HPDE6-E6E7 (cell line): ENCODE measurements around the gene MMP26.
A peak's percentile ranks its signal among the peaks of the same experiment; 100 is the strongest.

Source experiments
- DNase-seq: peaks from one replicate; pipeline ENCODE4 v3.0.0; 2011; ENCODE audit warnings: missing footprints; ENCODE audit errors: extremely low spot score

The MMP26 gene

DNA sequence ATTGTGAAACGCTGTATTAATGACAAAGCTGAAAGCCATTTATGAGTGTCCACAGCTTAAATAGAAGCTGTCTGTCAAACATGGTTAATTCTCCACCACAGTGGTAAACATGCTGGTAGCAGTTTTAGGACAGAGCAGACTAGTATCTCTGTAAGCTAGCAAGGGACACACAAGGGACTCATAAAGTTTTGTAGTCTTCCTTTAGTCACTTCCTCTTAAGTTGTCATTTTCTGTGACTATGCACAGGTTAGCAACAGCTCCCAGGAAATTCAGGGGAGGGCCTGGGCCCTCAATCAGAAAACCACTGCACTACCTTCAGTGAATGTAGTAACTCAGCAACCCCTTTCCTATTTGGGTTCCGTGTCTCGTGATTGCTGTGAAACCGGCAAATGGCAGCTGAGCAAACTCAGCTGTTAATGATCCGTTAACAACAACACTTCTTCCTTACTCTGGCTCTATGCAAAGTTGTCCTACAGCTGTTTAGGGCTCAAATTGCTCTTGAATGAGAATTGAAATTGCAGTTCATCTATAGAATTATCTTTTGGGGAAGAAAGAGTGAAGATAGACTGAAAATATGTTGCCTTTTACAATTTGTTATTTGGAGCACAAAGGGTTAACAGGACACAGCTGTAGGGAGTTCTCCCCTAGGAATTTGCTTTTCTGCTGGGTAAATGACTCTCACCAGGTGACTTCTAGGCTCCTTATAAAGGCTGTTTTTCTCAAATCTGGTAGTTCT, at the start of gene MMP26:
MMP26 (plus strand) TSS at position 731 of the 736 bp plus-strand sequence.
- no peak for DNase-seq

DNA sequence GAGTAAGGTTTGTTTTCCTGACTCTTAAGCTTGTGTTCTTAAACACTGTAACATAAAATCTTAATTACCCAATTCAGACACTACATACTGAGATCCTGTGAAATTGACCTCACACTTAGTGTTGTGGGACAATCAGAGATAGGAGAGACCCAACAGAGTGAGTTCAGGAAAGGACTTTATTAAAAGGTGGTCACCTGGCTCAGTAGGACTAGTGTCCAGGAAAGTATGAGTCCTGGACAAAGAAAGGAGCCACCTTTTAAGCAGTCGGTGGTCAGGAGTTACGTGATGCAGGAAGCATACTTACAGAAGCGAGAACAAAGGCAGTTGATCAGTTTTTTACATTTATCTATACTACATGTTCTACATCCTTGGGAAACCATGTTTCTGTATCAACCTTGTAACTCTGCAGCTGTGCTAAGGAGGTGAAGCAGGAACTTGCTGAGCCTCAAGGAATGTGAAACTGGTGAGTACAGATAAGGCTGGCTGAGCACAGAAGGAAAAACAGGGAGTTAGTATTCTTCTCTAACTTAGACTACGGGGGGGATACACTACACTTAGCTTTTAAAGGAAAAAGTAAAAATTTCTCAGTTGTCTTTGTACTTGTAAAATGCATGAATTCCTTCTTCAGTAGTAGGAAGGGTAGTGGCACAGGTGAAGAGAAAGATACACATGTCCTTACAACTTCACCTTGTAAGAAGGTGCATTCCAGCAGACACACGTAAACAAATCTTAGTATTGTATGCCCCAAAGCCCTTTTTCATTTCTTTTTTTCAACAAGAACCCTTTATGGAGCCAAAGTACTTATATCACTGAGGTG, 45.7 kb upstream of the MMP26 start:
- DNase-seq: no peak

DNA sequence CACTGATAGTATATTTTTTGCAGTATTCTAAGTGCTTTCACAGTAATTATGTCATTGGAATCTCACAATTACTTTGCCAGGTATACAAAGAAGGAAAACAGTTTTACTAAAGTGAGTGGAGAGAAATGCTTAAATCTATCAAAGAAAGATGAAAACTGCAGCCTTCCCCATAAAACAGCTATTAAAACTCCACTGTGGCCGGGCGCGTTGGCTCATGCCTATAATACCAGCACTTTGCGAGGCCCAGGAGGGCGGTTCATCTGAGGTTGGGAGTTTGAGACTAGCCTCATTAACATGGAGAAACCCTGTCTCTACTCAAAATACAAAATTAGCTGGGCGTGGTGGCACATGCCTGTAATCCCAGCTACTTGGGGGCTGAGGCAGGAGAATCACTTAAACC, 41.7 kb upstream of the MMP26 start:
- DNase-seq: no peak

DNA sequence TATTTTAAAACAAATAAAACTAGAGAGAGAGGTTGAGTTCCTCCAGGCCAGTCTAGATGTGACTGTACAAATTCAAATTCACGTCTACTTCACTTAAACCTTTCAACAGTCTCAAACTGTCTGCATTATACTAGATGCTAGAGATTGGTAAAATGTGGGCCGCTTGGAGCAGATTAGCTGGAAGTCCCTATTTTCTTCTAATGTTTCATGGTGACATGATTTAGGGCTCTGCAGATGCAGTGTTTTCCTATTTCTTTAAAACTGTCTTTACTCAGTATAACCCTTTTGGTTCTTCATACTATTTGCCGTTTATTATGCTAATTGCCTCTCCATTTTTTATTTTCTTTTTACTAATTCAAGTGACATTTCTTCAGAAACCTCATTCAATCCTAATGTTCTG, 40.4 kb upstream of the MMP26 start:
- no peak for DNase-seq

DNA sequence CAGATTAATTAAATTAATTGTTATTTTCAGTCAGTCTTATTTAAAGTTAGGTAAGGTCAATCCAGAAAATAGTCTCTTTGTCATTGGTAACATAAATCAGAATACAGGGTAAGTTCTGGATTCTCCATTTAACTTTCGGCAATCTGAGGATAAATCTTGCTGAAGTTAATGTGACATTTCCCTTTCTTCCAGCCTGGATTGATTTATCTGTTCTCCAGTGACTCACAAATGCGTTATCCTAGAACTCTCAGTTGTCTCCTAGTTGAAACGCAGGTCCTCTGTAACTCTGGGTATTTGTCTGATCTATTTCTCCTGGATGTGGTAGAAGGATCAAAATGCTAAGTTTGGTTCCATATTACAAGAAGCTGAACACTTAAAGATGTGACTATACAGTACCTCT, 39.8 kb upstream of the MMP26 start:
- no peak for DNase-seq

DNA sequence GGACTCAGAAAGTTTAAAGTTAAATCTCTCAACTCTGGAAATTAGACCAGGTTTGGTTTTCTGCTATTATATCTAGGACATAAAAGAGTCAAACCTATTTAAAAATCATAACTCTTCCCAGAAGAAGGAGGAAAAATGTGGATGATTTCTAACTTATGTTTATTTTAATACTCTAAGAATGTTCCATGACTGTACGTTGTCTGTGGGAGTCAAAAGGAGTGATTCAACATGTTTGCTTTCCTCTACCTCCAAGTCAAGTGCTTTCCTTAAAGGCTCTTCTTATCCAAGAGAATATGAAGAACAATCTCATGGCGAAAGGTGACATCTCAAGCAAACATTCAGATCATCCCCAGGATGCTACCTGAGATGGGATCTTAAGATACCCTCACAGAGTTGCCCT, 39.2 kb upstream of the MMP26 start:
- no peak for DNase-seq

DNA sequence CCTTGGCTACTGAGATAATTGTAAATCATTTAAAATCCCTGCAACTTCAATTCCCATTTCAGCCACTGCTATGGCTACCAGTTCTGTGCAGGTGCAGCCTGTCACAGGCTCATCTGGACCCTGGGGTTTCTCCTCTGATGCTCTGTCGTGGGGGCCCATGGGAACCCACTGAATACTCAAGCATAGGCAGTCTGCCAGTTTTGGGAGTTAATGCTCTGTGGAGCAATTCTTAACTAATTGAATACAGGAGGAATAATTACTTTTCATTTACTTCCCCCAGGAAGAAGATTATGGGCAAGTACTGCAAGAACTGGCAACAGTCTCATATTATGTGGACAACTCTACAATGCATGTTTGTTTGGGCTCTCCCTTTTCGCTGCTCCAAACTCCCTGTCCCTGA, 32.8 kb upstream of the MMP26 start:
- DNase-seq: no peak

DNA sequence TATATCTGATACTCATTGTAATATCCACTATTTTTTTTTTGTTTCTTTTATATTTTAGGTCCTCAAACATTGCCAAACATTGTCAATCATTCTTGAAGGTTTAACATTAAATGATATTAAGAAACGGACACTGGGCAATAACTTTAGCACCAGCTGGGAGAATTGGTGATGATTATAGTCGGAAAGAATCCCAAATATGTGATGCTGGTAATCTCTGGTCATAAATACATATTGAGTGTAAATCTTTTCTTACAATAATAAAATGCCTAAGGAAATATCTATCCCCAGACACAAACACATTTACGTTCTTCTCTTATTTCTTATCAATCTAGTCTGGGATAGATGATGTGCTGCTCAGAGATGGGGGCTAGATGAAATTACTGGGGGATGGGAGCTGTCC, 32.1 kb upstream of the MMP26 start:
- DNase-seq: no peak

DNA sequence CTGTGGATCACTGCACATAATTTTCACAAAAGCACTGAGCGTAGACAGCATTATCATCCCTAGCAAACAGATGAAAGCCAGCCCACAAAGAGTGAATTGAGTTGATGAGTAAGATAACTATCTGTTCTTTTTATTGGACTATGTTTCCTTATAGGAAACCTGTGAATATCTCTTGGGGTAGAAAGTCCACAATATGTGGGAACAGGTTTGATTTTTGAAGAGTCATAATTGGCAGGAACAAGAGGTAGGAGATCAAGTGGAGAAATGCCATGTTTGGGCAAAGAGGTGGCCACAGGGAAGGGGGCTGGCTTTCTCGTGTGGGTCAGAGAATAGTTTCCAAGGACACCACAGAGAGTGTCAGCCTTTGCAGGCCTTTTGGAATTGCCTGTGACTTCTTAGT, 30.8 kb upstream of the MMP26 start:
- DNase-seq: no peak

DNA sequence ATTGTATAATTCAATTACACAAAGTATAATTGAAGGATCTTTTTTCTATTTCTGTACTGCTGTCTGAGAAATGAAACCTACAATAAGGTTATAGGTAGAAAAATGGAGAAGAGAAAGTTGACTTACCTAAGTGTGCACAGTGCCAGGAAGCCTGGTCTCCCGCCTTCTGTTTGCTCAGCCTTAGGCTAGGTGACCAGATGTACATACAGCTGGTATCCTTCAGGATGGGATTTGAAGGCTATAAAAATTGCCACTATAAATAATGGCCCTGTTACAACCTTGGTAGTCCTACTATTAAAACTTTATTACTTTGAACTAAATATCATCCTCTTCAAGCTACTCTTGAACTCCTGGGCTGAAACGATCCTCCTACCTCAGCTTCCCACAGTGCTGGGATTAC, 26.6 kb upstream of the MMP26 start:
- DNase-seq: no peak

DNA sequence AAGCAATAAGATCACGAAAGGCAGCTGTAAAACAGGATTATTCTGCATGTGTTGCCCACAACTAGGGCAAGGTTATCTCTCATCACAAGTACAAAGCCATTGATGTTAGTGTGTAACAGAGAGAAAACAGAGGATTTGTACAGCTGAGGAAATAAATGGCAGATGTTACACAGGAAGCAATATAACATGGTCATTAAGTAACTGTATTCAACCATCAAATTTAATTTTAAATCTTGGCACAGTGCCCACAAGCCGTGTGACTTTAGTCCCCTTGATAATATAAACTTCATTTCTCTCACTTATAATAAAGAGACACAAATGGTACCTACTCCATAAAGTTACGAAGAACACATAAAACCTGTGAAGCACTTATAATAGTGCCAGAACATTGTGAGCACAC, 24.2 kb upstream of the MMP26 start:
- no peak for DNase-seq

DNA sequence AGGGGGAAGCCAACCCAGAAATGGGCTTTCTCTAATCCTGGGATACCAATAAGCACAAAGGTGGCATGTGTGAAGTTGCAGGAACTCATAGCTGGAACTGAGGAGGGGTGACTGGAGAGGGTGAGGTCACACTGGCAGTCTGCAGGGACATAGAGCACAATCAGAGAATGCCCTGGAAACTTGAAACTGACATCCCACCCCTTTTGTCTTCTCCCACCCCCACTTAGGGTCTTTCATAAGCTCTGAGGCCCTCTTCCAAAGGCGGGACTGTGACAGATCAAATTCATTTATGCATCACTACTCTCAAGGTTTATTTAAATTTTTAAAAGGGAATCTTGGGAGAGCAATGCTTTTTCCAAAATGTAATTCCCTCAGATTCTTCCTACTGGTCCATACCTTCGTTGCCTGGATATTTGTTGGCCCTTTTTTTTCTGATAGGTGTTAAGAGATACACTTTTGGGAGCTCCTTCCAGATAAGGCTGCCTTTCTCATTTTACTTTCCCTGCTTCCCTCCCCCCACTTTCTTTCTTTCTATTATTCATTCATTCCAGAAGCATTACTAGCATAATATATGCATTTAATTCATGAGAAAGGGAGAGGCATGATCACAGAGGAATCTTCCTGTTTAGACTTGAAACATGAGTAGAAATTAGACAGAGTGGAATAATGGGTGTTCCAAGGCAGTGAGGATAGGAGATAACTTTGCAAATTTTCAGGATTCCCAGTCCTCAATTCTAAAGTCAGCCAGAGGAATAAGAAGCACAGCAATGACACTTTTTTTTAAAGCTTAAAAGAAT, 21.8 kb upstream of the MMP26 start:
- DNase-seq: peak; percentile 2

DNA sequence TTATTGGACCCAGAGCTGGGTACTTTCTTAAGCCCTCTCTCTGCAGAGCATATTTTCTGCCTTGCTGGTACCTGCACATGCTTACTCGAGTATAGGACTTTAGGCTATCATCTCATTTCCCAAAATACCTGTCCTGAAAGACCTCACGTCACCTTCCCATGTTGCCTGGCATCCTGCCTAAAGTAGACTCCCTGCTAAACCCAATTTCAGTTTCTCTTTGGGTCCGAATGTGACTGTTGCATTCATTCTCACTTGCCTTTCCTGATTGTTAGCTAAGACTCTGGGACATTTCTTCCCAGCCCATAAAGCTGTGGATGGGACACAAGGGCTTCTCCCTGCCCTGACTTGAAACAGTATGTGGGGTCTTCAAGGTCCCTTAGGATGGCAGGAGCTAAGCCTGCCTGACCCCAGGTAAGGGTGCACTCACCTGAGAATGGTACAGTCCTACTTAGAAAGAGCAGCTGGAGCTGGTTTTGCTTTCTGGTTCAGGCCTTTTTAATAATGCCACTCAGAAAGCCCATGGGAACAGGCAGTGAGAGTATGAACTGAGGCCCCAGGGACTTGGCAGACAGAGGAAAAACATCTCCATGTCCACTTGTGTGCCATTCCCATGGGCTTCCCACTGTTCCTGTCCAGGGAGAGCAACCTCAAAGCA, 19.8 kb upstream of the MMP26 start:
- DNase-seq: no peak

DNA sequence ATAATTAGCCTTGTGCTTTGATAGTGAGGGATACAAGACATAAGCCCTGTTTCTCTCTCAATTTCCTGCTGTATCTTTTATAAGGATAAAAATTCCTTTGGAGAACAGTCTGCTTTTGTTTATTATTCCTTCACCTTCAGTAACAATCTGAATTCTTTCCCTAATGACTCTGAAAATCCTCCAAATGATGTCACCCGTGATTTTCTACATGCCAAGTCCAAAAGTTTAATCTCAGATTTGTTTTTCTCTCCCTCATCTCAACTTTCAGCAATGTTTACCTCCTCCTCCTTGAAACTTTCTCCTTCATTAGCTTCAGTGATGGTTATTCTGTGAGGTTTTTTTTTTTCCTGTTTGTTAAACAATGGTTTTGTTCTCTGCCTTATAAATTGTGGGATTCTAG, 9.1 kb upstream of the MMP26 start:
- no peak for DNase-seq

DNA sequence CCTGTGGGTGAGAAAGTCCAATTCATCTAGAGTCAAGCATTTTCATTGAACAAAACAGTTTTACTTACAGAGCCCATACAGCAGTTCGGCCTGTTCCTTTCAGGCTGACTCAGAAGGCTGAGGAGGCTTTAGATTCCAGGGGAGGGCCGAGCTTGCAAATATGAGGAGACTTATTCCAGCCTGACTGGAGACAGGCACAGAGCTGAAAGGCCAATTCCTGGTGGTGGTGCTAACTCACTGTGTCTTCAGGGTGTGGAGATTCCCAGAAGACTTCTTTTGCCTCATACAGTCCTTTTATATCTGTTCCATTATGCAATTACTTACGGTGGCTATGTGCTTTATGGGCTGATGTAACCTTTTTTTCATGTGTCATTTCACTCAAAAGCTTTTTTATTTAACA, 7.0 kb upstream of the MMP26 start, which contains the start of gene OR51E2:
OR51E2 (minus strand) TSS at position 269 of the 400 bp plus-strand sequence. CDS start 15,142 bp downstream, outside the sequence.
- DNase-seq: no peak

DNA sequence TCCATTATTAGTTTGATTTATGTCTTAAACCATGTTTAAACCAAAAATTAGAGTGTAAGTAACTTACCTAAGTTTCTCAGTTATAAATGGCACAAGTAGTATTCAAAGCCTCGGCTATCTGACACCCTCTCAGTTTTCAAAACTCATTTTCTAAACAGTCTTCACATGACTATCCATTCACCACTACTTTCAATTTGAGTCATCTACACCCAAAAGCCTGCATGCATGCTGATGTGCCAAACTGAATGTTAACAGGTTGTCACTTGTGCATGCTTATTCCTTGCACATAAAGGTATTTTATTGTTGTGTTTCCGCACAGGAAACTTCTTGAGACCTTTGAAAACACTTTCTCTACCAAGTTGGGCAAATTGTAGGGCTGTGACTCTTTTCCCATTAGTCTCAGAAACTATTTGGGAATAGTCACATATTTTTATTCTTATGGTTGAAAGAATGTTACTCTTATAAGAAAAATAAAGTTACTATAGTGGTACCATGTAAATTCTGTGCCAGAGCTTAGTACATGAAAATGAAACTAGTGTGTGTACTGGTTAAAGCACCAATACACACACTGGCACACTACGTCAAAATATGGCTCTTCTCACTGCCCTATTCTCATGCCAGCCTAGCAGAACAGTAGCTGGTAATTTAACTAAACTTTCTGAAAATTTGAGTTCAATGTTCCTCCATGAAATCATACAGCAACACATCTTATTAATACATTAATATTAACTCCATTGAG, 4.7 kb upstream of the MMP26 start:
- DNase-seq: no peak

DNA sequence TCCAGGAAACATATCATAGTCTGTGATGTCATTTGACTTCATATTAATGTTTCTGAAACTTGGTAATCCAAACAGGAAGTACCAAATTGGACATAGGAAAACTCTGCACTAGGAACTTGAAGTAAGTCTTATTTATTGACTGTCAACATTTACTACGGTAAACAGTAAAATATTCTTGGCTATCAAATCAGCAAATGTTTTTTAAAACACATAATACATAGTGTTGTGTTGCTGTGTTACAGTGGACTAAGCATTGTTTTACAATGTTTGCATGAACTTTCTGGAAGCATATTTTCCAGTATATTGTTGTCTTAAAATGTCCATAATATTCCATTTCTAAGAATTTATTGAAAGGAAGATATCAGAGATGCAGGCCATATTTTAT, 4.2 kb upstream of the MMP26 start:
- no peak for DNase-seq

DNA sequence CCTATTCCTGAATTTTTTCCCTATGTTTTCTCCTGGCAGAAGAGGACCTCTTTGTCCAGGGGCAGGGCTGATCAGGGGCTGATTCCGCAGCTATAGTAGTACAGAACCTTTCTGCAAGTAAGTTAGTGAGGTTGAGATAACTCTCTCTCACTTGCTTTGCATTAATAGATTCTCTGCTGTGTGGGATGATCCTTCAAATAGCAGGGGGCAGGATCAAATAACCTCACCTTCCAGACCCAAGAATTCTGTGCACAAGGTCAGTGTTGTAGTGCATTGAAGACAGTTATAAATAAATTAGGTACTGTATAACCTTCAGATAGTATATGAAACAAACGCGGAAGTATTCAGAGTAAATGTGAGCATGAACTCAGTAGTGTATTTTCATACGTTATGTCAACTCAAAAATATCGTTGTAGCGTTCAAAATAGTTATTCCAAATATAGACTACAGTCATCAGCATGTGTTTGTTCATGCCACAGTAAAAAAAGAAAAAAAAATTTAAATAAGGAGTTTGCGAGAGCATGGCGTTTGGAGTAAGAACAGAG, 278 bp downstream of the MMP26 start:
- no peak for DNase-seq

DNA sequence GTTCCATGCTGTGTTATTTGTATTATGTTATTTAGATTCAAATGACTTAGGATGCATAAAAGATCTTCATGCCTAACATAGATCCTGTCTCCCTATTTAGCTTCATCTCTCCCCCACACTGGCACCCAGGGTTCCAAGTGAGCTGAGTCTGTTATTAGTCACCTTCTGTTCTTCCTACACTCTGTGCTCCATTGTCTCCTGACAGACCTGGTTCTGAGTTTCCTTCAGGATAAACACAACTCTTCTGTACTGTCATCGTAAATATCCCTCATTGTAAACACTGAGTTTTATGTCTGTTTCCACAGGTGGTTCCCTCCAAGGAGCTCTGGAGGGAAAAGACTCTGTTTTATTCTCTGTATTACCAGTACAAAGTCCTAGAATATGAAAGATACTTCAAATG, 8.7 kb downstream of the MMP26 start:
- no peak for DNase-seq

DNA sequence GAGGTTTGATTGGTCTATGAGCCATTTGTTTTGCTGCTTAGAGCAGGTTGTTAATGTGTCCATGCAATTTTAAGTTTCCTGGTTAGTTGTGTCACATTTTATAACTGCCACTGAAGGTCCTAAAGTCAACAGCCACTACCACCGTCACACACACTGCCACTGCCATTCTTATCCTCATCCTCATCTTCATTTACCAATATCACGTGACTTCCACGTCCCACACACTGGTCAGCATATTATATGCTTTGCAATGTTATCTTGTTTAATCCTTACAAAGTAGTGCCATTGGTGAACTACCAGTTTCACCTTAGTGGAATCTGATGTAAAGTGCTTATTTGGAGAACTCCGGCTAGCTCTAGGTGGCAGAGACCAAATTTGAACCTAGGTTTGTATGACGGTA, 9.7 kb downstream of the MMP26 start:
- DNase-seq: no peak
